Epithelial cell of esophagus (primary cell): ENCODE data around the gene AGER.

Experiments used
- DNase-seq: peaks from one replicate; pipeline ENCODE4 v3.0.0; 2010; ENCODE audit warnings: low read depth
- H3K4me3 ChIP-seq: 2 replicates; pipeline ENCODE4 v1.5.1; 2011; ENCODE audit warnings: mild to moderate bottlenecking, low read length, control low read depth
- TF ChIP-seq, protein P1 (sequence below): IDR thresholded peaks from 2 replicates; pipeline ENCODE4 v1.5.1; 2011; ENCODE audit warnings: low read depth, mild to moderate bottlenecking, low read length, control low read depth, inconsistent platforms; ENCODE audit not compliant: insufficient read depth; ENCODE audit errors: missing control alignments

The AGER gene

GRCh38 chr6:32166411-32167061 is 17.5 kb downstream of the AGER start:
- TF ChIP-seq, protein P1, sequence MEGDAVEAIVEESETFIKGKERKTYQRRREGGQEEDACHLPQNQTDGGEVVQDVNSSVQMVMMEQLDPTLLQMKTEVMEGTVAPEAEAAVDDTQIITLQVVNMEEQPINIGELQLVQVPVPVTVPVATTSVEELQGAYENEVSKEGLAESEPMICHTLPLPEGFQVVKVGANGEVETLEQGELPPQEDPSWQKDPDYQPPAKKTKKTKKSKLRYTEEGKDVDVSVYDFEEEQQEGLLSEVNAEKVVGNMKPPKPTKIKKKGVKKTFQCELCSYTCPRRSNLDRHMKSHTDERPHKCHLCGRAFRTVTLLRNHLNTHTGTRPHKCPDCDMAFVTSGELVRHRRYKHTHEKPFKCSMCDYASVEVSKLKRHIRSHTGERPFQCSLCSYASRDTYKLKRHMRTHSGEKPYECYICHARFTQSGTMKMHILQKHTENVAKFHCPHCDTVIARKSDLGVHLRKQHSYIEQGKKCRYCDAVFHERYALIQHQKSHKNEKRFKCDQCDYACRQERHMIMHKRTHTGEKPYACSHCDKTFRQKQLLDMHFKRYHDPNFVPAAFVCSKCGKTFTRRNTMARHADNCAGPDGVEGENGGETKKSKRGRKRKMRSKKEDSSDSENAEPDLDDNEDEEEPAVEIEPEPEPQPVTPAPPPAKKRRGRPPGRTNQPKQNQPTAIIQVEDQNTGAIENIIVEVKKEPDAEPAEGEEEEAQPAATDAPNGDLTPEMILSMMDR: no peak
- no peak for DNase-seq
- no peak overlapping the region for H3K4me3 ChIP-seq

DNA sequence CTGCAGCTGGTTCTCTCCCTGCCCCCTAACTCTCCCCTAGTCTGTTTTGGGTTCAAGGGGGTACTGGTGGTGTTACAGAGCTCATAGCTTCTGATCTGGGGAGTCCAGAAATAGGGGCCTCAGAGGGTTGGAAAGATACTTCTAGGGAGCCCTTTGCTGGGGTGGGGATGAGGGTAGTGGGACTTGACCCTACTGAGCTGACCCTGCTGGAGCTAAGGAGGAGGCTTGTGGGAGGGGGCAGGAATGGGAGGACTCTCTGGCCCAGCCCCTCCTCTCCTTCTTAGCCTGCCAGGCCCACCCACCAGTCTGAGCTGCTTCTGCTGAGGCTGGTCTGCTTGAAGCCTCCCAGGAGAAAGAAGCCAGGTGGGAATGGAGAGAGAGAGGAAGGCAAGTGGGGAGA is 19.8 kb downstream of the AGER start, which contains the start of gene EGFL8:
TSS of gene EGFL8 (plus strand) at position 301 of the 400 bp plus-strand sequence. CDS start 1,571 bp downstream, outside the sequence.
- H3K4me3 ChIP-seq: no peak within 1 kb of the TSS
- TF ChIP-seq, protein P1: no peak
- no peak for DNase-seq

DNA sequence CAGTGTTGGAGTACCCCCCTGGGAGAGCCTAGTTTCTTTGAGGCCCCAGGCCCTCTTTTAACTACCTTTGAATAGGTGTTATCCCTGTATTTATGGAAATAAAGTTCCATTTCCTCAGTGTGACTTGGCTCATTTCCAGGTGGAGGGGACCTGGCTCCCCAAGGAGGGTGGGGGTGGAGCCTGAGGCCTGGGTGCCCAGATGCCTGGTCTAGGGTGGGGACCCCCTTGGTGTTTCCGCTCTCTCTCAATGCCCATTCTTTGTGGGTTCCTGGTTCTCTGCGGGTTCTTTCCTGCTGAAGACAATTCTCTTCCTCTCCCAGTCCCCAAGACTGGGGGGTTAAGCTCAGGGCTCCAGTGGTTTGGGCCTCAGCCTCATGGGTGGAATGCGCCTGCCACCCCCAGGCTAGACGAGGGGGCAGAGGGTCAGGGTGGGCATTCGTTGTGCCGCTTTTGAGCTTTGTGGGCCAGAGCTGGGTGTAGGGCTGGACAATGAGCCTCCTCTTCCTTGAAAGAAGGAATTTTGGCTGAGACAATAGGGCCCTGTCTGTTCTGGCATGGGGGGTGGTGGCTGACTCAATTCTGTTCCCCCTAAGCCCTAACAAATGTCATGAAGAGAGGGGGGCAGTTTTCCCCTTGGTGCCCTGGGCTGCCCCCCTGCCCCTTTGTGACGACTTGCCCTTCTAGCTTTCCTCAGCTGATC is 20.3 kb downstream of the AGER start:
- DNase-seq: no peak
- TF ChIP-seq, protein P1: no peak
- no peak overlapping the region for H3K4me3 ChIP-seq

DNA sequence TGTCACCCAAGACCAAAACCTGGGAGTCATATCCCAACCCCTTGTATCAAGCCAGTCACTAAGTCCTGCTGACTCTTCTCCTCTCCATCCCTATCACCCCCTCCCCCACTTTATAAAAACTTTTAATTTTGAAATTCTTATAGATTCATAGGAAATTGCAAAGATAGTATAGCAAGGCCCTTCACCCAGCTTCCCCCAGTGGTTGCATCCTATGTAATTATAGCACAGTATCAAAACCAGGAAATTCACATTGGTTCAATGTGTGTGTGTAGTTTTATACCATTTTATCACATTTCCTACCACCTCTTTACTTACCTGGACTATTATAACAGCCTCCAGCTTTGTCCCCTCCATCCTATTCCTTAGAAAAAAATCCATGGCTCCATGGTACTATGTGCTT is 26.0 kb downstream of the AGER start:
- no peak overlapping the region for H3K4me3 ChIP-seq
- TF ChIP-seq, protein P1: no peak
- DNase-seq: no peak

- no peak for DNase-seq
- H3K4me3 ChIP-seq: no peak overlapping the region
- TF ChIP-seq, protein P1: no peak
These were observed 27.2 kb downstream of the AGER start for GRCh38 chr6:32156891-32157290.

GRCh38 chr6:32154514-32155161 is 29.4 kb downstream of the AGER start:
- DNase-seq: peak; percentile 79
- TF ChIP-seq, protein P1: peak; percentile 71
- H3K4me3 ChIP-seq: peak overlapping the region; percentile 94
